HepG2 (cell line): ENCODE results near the gene TMEM130. TPM values are rescaled to one million over a fixed set of nuclear protein-coding genes. Genes with fewer than 3 reads are reported as not detected.

Experiments used
- ATAC-seq: fragments of 200-7000 bp; cut with Tn5 transposase; 3 replicates; pipeline ENCODE4 v1.9.1; 2020; ENCODE audit warnings: mild to moderate bottlenecking, moderate library complexity
- BruUV-seq: library from RNA; stranded (reverse); fragments of 400-500 nt; replicated peaks from 2 replicates; lab custom pipeline; 2021; lab: Mats Ljungman, UMichigan
- CTCF ChIA-PET: fragments of 300-600 bp; formaldehyde crosslinking; extraction: SDS; loops from one replicate; lab custom pipeline; 2021; ENCODE audit warnings: low total read pairs, inconsistent platforms, low intra/inter-chr PET ratio; lab: Yijun Ruan, JAX
- POLR2A ChIA-PET: fragments of 350-600 bp; sonication (Branson Sonifier 250); formaldehyde crosslinking; loops from one replicate; lab custom pipeline; 2020; ENCODE audit warnings: antibody characterized with exemption, inconsistent platforms; lab: Yijun Ruan, JAX
- DNase-seq: peaks from one replicate; pipeline ENCODE4 v3.0.0-alpha.2; 2015; ENCODE audit warnings: low spot score
- FAIRE-seq: peaks from 3 replicates; lab custom pipeline; 2011; peaks lifted over from hg19 to GRCh38; lab: Jason Lieb, UNC
- H2AFZ ChIP-seq: one replicate; pipeline ENCODE4 v1.6.1; 2011; ENCODE audit warnings: low read length, inconsistent platforms
- H3K27ac ChIP-seq: fragments of 300-600 bp; 3 replicates; pipeline ENCODE4 v1.8.0; 2011; ENCODE audit warnings: mixed run types, mild to moderate bottlenecking, mixed read lengths, low read length, inconsistent platforms; ENCODE audit not compliant: insufficient read depth; ENCODE audit errors: extremely low read length
- H3K27me3 ChIP-seq, 2 experiments: fragments of 200-600 bp in 1 of 2; 2 replicates in 1 of 2; 3 replicates in 1 of 2; pipeline versions ENCODE4 v1.6.0 to v1.8.0; 2011; ENCODE audit warnings: low read length in 2 of 2, mild to moderate bottlenecking in 2 of 2, moderate library complexity in 2 of 2, inconsistent platforms in 1 of 2; ENCODE audit not compliant: insufficient read depth in 2 of 2, control insufficient read depth in 1 of 2
- H3K36me3 ChIP-seq, 2 experiments: fragments of 200-600 bp in 1 of 2; replicated peaks in 1 of 2; 2 replicates in 1 of 2; 3 replicates in 1 of 2; pipeline versions ENCODE4 v1.5.1 to v1.8.0; 2011; ENCODE audit warnings: low read length in 2 of 2, inconsistent platforms in 1 of 2; ENCODE audit not compliant: insufficient read depth in 2 of 2, control insufficient read depth in 1 of 2
- H3K4me1 ChIP-seq: 2 replicates; pipeline ENCODE4 v1.5.1; 2012; ENCODE audit warnings: low read length, inconsistent platforms; ENCODE audit not compliant: insufficient read depth
- H3K4me2 ChIP-seq: 2 replicates; pipeline ENCODE4 v1.6.0; 2011; ENCODE audit warnings: low read depth, low read length, inconsistent platforms
- H3K4me3 ChIP-seq, 3 experiments: fragments of 200-600 bp in 1 of 3; sonication (generic), shearing (Covaris generic) in 1 of 3; replicated peaks in 1 of 3; 2 replicates each; pipeline ENCODE4 v1.5.1; 2011 to 2016; ENCODE audit warnings: low read length in 3 of 3, inconsistent platforms in 2 of 3, low read depth in 2 of 3, mild to moderate bottlenecking in 2 of 3, control low read depth in 1 of 3, mixed read lengths in 1 of 3; ENCODE audit not compliant: insufficient read depth in 1 of 3
- H3K79me2 ChIP-seq: one replicate; pipeline ENCODE4 v1.6.1; 2011; ENCODE audit warnings: low read length, inconsistent platforms; ENCODE audit not compliant: insufficient read depth
- H3K9ac ChIP-seq: 2 replicates; pipeline ENCODE4 v1.6.0; 2011; ENCODE audit warnings: mild to moderate bottlenecking, low read depth, low read length, inconsistent platforms; ENCODE audit not compliant: insufficient read depth
- H3K9me3 ChIP-seq: 2 replicates; pipeline ENCODE4 v1.5.1; 2012; ENCODE audit warnings: mild to moderate bottlenecking, low read length
- H4K20me1 ChIP-seq: 2 replicates; pipeline ENCODE4 v1.6.0; 2011; ENCODE audit warnings: inconsistent platforms, mild to moderate bottlenecking, low read length, moderate library complexity; ENCODE audit not compliant: insufficient read depth
- MAF1 ChIP-seq: sonication (generic); formaldehyde crosslinking; IDR thresholded peaks from 2 replicates; pipeline ENCODE4 v1.5.0; 2020; ENCODE audit warnings: missing genetic modification reagents, borderline replicate concordance
- MED13 ChIP-seq: sonication (generic); formaldehyde crosslinking; IDR thresholded peaks from 2 replicates; pipeline ENCODE4 v1.5.0; 2020; ENCODE audit warnings: missing genetic modification reagents
- RXRA ChIP-seq: sonication (generic); formaldehyde crosslinking; IDR thresholded peaks from 2 replicates; pipeline ENCODE4 v1.5.1; 2020; ENCODE audit warnings: missing genetic modification reagents
- ZNF484 ChIP-seq: sonication (generic); formaldehyde crosslinking; IDR thresholded peaks from 2 replicates; pipeline ENCODE4 v1.5.1; 2020; ENCODE audit warnings: mild to moderate bottlenecking, low read depth, missing genetic modification reagents, borderline replicate concordance
- WGBS: methylation state at CpG from one replicate; pipeline ENCODE4 v1.1.6; 2017; ENCODE audit warnings: low lambda C conversion rate; 5-methylcytosine and 5-hydroxymethylcytosine counted together
- in situ Hi-C: cut with HindIII; loops from 2 replicates; pipeline ENCODE4 v1.10.0; 2017; ENCODE audit warnings: low pct_unique_long_range_greater_than_20kb; ENCODE audit not compliant: extremely low pct_ligation_motif_present
- intact Hi-C: fragments of 100-400 bp; cut with micrococcal nuclease; formaldehyde crosslinking; loops from one replicate; pipeline ENCODE4 v1.10.0; 2022; ENCODE audit not compliant: unreplicated experiment
- polyA plus RNA-seq, 8 experiments: library from polyadenylated mRNA; depleted of rRNA in 3 of 8; stranded (reverse) in 7 of 8; unstranded in 1 of 8; fragments of >200 nt; fragmentation: Illumina TruSeq in 4 of 8; extraction: Trizol in 4 of 8; gene quantifications; 2 replicates each; pipeline versions ENCODE4 v1.2.1 to v1.2.3, GENCODE V29; 2011 to 2016; ENCODE audit warnings: low read depth in 4 of 8, missing spikeins in 1 of 8, mixed read lengths in 1 of 8; ENCODE audit not compliant: insufficient read depth in 1 of 8
- total RNA-seq, 5 experiments: library from RNA; depleted of rRNA; stranded (reverse); fragments of >200 nt; fragmentation: Illumina TruSeq; extraction: Trizol; gene quantifications; 2 replicates each; pipeline ENCODE4 v1.2.3, GENCODE V29; 2016; ENCODE audit warnings: low read depth in 1 of 5
- TF ChIP-seq, protein P1 (sequence below): sonication (generic); formaldehyde crosslinking; IDR thresholded peaks from 2 replicates; pipeline ENCODE4 v1.5.0; 2020; ENCODE audit warnings: mild to moderate bottlenecking, missing genetic modification reagents
- TF ChIP-seq, protein P2 (sequence below): sonication (generic); formaldehyde crosslinking; IDR thresholded peaks from 2 replicates; pipeline ENCODE4 v1.5.1; 2020; ENCODE audit warnings: missing genetic modification reagents, mild to moderate bottlenecking, borderline replicate concordance

TMEM130 gene
- total and polyA plus RNA-seq, 2 of the 13 experiments (the other 11 are each of a cell fraction or from before 2014, with no cell fraction given), result not detected

DNA sequence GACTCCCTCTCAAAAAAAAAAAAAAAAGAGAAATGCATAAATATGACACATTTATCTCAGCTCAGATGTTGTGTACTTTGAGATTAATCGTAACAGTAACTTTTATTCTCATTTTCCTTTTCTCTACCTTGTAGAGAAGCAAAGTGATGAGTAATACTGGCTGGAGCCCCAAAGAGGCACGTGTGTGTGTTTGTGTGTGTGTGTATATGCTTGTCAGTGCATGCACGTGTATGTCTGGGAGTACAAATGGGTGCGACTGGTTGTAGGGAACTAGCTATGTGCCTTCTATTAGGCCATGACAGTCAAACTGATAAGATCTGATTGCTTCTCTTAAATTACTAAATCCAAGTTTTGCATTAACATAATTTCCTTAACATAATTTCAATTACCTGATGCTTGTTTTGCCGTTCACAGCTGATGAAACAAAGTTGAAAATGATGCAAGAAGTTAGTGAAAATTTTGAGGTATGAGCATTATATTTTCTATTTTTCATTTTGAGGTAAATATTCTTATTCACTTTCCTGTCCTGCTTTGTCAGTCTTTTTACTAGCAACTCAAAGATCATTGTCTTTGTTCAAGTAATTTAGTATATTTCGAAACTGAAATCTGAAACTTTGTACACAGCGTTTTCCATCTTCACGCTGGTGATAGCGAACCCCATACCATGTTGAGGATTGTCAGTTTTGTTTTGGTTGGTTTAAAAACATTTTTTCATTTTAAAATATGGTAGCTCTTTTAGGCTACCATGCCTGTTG lies 11.9 kb upstream of the TMEM130 start:
- no peaks in the 10 kb centered on the region for H3K9me3 ChIP-seq
- FAIRE-seq, result no peak
- H3K9ac ChIP-seq, result no peak overlapping the region
- in situ Hi-C loops, result no loop called here
- H3K4me3 ChIP-seq, result no peak overlapping the region
- CTCF ChIA-PET, result no interaction called here
- no peak for TF ChIP-seq MED13 (CRISPR knock-in tag)
- TF ChIP-seq MAF1, result no peak
- no peak for TF ChIP-seq RXRA (CRISPR knock-in tag)
- no peak for TF ChIP-seq ZNF484 (CRISPR knock-in tag)
- TF ChIP-seq, protein P1, sequence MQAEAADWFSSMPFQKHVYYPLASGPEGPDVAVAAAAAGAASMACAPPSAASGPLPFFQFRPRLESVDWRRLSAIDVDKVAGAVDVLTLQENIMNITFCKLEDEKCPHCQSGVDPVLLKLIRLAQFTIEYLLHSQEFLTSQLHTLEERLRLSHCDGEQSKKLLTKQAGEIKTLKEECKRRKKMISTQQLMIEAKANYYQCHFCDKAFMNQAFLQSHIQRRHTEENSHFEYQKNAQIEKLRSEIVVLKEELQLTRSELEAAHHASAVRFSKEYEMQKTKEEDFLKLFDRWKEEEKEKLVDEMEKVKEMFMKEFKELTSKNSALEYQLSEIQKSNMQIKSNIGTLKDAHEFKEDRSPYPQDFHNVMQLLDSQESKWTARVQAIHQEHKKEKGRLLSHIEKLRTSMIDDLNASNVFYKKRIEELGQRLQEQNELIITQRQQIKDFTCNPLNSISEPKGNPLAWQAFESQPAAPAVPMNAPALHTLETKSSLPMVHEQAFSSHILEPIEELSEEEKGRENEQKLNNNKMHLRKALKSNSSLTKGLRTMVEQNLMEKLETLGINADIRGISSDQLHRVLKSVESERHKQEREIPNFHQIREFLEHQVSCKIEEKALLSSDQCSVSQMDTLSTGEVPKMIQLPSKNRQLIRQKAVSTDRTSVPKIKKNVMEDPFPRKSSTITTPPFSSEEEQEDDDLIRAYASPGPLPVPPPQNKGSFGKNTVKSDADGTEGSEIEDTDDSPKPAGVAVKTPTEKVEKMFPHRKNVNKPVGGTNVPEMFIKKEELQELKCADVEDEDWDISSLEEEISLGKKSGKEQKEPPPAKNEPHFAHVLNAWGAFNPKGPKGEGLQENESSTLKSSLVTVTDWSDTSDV (CRISPR knock-in tag), result no peak
- TF ChIP-seq, protein P2, sequence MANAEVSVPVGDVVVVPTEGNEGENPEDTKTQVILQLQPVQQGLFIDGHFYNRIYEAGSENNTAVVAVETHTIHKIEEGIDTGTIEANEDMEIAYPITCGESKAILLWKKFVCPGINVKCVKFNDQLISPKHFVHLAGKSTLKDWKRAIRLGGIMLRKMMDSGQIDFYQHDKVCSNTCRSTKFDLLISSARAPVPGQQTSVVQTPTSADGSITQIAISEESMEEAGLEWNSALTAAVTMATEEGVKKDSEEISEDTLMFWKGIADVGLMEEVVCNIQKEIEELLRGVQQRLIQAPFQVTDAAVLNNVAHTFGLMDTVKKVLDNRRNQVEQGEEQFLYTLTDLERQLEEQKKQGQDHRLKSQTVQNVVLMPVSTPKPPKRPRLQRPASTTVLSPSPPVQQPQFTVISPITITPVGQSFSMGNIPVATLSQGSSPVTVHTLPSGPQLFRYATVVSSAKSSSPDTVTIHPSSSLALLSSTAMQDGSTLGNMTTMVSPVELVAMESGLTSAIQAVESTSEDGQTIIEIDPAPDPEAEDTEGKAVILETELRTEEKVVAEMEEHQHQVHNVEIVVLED (CRISPR knock-in tag), result no peak
- TF ChIP-seq, all 625 proteins: peak for 0
- ATAC-seq (no peak), DNase-seq (no peak)
- H3K4me2 ChIP-seq, result no peak overlapping the region
- intact Hi-C loops, result no loop called here
- WGBS, result 98% methylated on average over 9 of the region's 9 CpGs
- no peak overlapping the region for H2AFZ ChIP-seq
- H3K79me2 ChIP-seq, result peaks cover 25% of the 10 kb centered on the region
- POLR2A ChIA-PET, result no interaction called here
- H3K4me1 ChIP-seq, result peaks cover 27% of the 10 kb centered on the region
- peaks cover 1 to 7% of the 10 kb centered on the region in 2 experiments; a peak in 2 of 5 replicates for H3K27me3 ChIP-seq
- BruUV-seq, result no TSS peak
- peaks cover 4% of the 10 kb centered on the region; the same call in 1 of the 2 replicates for H4K20me1 ChIP-seq
- H3K27ac ChIP-seq, result no peak overlapping the region
- peaks cover 14 to 43% of the 10 kb centered on the region in 2 experiments for H3K36me3 ChIP-seq
